Right lung (tissue), 5 donors: ENCODE measurements around the gene CD7. TPM values are rescaled to one million over a fixed set of nuclear protein-coding genes. Genes with fewer than 3 reads are reported as not detected.

Experiments used
- polyA plus RNA-seq, 5 donors: library from polyadenylated mRNA; unstranded; fragments of 120-200 nt; gene quantifications; one replicate each; pipeline versions ENCODE4 v1.2.1 to v1.2.3, GENCODE V29; 2013; ENCODE audit warnings: inconsistent platforms in 1 of 5, low replicate concordance in 1 of 5; ENCODE audit not compliant: insufficient read length in 5 of 5, insufficient read depth in 1 of 5

CD7 gene
- polyA plus RNA-seq, 5 donors, result 0.95 to 2.5 (median 1.2) TPM

Other genes starting within 250 kb of the CD7 start
- 10 to 100 TPM; 17.0 to 71.5 (median 22.6) TPM for gene FASN, start 219.4 kb downstream of the CD7 start, polyA plus RNA-seq
- gene CCDC57, start 104.8 kb downstream of the CD7 start, polyA plus RNA-seq, result 10 to 100 TPM; 42.5 to 68.9 (median 64.8) TPM
- 10 to 100 TPM; 10.2 to 23.4 (median 20.1) TPM for gene SLC16A3, start 88.6 kb downstream of the CD7 start, polyA plus RNA-seq
- gene CSNK1D, start 43.9 kb downstream of the CD7 start, polyA plus RNA-seq, result 100 to 1,000 TPM in 4 of 5 donors, 10 to 100 TPM in 1; 89.6 to 138 (median 108) TPM
- gene SECTM1, start 16.2 kb upstream of the CD7 start, polyA plus RNA-seq, result 1 to 10 TPM; 1.4 to 3.7 (median 1.9) TPM
- not detected for gene TEX19, start 41.6 kb upstream of the CD7 start, polyA plus RNA-seq
- gene UTS2R, start 54.2 kb upstream of the CD7 start, polyA plus RNA-seq, result under 1 TPM in 1 of 5 donors, not detected in 4; 0.45 TPM
- 10 to 100 TPM; 31.0 to 50.9 (median 39.1) TPM for gene HEXD, start 100.7 kb upstream of the CD7 start, polyA plus RNA-seq
- 10 to 100 TPM; 18.5 to 35.4 (median 26.2) TPM for gene OGFOD3, start 101.0 kb upstream of the CD7 start, polyA plus RNA-seq
- gene CYBC1, start 133.1 kb upstream of the CD7 start, polyA plus RNA-seq, result 10 to 100 TPM; 40.8 to 54.6 (median 48.9) TPM
- 100 to 1,000 TPM in 3 of 5 donors, 10 to 100 TPM in 2; 91.2 to 122 (median 108) TPM for gene NARF, start 141.1 kb upstream of the CD7 start, polyA plus RNA-seq
- gene FOXK2, start 202.1 kb upstream of the CD7 start, polyA plus RNA-seq, result 10 to 100 TPM; 29.2 to 41.7 (median 34.8) TPM